Limb (tissue), 2 donors: ENCODE measurements around the gene TRMT2B.
"Not testable (repeated sequence)": the region's sequence is repeated elsewhere in the genome, so short reads cannot be mapped to it uniquely, and the experiment has no call there.

Experiments used
- DNase-seq, 2 donors: peaks; one replicate each; pipeline ENCODE4 v3.0.0-alpha.2; 2016; ENCODE audit errors: extremely low spot score in 2 of 2

Gene TRMT2B

GRCh38 chrX:100999451-100999850 lies 52.5 kb downstream of the TRMT2B start:
- no peak for DNase-seq

- DNase-seq: no peak
Measured at GRCh38 chrX:100995469-100995868, 56.4 kb downstream of the TRMT2B start.

DNA sequence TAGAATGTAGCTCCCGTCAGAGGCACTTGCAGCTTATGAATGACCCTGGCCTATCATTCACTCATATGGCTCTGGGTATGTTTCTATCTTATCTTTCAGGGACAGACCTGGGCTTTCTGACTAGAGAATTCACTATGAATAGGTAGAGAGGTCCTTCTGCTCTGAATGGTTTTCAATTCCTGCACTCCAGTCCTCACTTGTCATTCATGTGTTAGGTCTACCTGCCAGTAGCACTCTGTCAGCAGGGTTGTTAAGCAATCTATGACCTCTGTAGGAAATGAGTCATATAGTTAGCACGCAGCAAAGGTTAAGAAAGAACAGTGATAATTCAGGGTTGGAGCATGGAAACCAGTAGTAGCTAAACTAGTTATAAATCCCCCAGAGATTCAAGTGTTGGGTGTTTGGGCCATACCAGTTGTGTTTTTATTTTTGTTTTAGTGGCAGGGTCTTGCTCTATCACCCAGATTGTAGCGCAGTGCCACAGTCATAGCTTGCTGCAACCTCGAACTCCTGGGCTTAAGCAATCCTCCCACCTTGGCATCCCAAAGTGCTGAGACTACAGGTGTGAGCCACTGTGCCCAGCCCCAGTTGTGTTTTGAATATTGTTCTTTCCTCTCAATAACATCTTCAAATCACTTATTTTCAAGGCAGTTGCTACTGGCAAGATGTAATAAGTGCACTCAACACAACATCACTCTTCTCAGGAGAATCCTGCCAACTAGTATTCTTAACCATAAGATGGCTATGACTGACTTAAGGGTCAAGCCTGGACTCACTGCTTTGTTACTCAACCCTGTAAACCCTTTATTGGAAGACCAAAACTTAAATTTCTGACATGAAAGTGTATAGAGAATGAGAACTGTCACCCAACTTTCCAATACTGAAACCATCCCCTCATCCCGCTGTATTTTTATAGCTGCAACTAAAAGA lies 57.3 kb downstream of the TRMT2B start:
- DNase-seq: no peak

GRCh38 chrX:100990139-100990538 lies 61.8 kb downstream of the TRMT2B start:
- no peak for DNase-seq

DNA sequence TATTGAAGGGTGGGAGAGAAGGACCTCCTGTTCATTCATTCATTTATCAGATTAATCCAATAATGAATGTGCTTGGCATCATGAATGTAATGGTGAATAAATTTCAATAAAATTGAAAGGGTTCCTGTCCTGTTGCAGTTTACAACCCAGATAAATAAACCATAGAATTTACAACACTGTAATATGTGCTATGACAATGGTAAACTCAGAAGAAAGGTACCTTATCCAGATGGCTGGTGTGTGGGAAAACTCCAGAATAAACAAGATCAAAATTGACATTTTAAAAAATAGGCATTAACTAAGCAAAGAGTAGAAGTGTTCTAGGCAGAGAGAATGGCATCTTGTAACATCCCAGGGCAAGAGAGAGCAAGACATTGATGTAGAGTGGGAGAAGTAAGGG lies 67.1 kb downstream of the TRMT2B start:
- DNase-seq: no peak

- not testable (repeated sequence) for DNase-seq
Measured at GRCh38 chrX:100981498-100981845, 70.4 kb downstream of the TRMT2B start.

DNA sequence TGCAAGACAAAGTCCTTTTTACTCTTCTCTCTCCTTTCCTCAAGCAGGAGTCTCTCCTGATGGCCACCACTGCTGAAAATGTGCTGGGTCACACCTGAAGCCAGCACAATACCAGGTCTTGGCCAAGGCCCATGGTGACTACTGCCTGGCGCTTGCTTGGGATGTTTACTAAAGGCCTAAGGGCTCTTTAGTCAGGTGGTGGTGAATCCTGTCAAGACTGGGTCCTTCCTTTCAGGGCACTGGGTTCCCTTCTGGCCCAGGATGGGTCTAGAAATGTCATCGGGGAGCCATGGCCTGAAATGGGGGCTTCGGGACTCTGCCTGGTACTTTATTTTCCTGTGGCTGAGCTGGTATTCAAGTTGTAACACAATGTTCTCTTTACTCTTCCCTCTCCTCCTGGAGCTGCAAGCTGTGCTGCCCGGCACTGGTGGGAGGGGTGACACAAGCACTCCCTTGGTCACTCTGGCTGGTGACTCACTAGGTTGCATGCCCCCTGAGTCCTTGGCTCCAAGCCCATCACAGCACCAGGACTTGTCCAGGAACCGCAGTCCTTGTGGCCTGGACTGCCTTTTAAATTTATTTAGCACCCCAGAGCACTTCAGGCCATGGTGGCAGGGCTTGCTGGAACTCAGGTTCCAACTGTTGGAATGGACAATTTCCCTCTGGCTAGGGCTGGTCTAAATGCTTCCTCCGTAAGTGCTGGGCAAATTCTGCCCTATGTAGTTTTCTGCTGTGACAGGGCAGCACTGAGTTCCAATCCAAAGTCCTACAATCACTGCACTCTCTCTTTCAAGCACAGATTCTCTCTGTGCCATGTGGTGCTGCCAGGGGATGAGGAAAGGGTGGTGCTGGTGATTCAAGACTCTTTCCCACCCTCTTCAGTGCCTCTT lies 71.1 kb downstream of the TRMT2B start:
- no peak for DNase-seq

- no peak for DNase-seq
Measured at GRCh38 chrX:100979881-100980607, 71.9 kb downstream of the TRMT2B start.

DNA sequence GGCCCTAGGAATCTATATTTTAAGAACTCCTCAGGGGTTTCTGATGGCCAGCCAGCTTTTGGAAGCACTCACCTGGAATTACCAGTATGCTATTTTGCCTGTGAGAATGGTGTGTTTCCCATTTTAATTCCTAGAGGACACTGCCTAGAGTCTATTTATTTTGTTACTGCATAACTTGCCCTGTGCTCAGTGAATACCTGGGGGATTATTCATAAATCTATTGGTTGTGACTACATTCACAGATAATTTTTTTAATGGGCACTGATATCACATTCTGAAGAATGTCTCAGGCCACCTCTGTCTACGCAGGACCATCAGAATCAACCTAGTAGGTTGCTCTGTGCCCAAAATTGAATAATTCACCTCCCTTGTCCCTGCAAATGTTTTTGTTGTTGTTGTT lies 75.7 kb downstream of the TRMT2B start:
- no peak for DNase-seq

DNA sequence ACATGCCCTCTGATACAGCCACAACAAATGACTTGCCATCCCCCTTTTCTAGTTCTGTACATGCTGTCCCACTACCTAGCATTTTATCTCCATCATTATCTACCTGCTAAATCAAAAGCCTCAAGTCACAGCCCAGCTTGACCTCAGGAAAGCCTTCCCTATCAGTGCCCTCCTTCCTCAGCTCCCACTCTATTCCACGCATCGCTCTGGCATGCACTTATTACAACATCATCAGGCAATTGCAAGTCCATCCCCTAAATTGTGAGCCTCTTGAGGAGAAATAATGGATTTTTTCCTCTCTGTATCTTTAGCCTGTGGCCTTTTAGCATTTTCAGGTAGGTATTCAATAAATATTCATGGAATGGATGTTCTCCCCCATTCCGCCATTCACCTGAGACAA lies 76.7 kb downstream of the TRMT2B start:
- DNase-seq: no peak

DNA sequence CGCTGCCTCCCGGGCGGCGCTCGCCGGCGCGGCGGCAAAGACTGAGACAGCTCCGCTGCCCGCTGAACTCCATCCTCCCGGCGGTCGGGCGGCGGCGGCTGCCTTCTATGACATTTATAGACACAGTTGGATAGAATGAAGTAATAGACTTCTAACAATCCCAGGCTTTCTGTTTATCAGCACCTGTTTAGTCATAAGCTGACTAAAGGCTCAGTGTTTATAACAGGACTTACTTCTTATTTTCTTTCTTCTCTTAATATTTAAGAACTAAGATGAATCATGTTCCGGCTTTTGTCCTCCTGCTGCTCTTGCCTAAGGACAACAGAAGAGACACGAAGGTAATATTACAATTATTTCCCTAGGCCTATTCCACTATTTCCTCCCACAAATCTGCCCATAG lies 78.5 kb downstream of the TRMT2B start:
- DNase-seq: no peak

GRCh38 chrX:100969936-100970335 lies 82.0 kb downstream of the TRMT2B start:
- DNase-seq: no peak

DNA sequence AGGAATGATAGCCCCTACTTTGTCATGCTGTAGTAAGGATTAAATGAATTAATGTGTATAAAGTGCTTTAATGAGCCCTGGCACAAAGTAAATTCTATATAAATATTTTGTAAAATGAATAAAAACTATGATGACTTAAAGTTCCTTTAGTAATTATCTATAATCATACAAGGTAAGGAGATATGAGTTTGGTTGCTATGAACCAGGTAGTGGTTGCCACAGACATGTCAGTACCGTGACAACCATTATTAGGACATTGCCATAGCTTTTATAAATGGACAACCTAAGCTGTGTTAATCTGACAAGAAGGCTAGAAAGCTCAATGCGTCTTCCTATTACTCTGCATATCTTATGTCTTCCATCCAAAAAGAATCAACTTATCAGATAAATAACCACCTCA lies 82.5 kb downstream of the TRMT2B start, which contains the start of gene ARL13A:
TSS of gene ARL13A (plus strand) at position 301 of the 400 bp plus-strand sequence. CDS start 3,982 bp downstream, outside the sequence.
- DNase-seq: no peak

DNA sequence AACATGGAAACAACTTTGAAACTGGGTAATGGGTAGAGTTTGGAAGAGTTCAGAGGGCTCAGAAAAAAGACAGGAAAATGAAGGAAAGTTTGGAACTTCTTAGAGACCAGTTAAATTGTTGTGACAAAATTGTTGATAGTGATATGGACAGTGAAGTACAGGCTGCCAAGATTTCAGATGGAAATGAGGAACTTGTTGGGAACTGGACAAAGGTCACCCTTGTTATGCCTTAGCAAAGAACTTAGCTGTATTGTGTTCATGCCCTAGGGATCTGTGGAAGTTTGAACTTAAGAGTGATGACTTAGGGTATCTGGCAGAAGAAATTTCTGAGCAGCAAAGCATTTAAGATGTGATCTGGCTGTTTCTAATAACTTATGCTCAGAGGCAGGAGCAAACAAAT lies 87.5 kb downstream of the TRMT2B start:
- DNase-seq: no peak

- DNase-seq: no peak
Measured at GRCh38 chrX:100962811-100963210, 89.1 kb downstream of the TRMT2B start.
